ENCODE data around the gene SPTBN1. TPM values are rescaled to one million over a fixed set of nuclear protein-coding genes. Genes with fewer than 3 reads are reported as not detected.

SPTBN1 gene
- total RNA-seq, 1 donor from 2014 or later = 108 TPM

DNA sequence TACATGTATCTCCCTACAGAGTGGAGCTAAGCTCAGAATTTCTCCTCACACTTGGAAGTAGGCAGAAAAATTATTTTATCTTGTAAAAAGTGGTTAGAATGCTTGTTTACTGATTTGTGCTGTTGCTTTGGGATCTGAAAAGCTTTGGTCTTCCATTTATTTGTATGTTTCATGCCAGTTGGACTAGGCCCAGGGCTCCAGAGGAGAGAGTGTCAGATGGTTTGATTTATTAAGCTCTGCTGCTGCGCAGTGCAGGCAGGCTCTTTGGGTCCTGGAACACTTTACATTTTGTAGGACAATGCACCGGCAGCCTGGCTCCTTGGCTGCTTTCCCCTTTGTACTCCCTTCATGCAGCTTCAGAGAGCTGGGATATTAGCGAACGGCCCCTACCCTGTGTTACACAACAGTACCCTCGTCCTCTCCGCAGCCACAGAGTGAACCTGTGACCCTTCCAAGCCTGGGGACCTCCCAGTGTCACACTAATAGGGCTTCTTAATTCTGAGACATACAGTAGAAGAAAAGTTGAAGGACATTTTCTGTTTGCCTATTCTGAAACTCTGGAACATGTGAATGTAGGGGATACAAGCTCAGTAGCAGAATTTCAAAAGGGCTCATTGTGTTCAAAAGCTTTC is 210.6 kb downstream of the SPTBN1 start:
- peak; percentile 74 for ATAC-seq
- peak; percentile 85 for DNase-seq (ENCODE audit: low spot score)

DNA sequence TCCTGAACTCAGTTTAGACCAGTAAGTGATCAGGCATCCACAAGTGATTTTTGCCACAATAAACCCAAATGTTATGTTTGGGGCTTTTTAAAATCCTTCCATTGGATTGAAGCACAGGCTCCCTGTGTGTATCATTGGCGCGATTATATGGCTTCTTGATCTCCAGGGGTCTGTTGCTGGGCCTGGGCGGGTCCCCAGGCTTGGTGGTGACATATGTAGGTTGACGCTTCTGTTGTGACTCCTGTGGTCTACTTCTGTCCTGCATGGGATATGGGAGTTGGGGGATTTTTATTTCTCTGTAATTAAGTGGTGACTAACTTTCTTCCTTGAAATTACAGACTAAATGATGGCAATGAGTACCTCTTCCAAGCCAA is 211.1 kb downstream of the SPTBN1 start:
- ATAC-seq = no peak
- DNase-seq (ENCODE audit: low spot score) = no peak

DNA sequence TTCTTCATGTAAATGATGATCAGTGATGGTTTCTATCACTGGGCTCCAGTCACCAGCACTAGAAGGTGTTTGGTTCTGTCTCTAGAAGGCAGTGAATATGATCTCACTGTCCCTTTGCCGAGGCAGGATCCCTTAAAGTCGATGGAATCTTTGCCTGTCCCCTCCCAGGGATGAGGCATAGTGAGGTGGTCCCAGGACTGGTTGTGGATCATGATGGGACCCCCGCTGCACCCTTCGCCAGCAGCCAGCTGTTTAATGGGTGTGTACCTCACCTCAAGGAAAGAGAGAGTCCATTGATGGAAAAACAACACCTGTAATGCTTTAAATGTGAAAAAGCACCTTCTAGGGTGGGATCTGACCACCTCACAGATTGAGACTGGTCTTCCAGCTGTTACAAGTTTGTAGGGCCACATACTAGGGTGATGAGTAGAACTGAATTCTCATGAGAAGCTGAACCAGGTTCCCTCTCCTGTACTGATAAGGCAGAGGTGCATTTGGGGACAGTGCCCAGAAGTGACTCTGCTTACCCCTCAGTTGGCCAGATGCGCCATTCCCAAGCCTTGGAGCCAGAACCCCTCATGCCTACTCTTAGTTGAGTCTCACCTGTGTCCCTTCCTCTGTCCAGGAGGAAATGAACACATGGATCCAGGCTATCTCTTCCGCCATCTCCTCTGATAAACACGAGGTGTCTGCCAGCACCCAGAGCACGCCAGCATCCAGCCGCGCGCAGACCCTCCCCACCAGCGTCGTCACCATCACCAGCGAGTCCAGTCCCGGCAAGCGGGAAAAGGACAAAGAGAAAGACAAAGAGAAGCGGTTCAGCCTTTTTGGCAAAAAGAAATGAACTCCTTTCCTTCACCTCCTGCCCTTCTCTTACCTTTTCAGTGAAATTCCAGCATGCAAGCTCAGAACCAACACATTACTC is 211.9 kb downstream of the SPTBN1 start:
- ATAC-seq = peak; percentile 7
- DNase-seq (ENCODE audit: low spot score) = no peak

DNA sequence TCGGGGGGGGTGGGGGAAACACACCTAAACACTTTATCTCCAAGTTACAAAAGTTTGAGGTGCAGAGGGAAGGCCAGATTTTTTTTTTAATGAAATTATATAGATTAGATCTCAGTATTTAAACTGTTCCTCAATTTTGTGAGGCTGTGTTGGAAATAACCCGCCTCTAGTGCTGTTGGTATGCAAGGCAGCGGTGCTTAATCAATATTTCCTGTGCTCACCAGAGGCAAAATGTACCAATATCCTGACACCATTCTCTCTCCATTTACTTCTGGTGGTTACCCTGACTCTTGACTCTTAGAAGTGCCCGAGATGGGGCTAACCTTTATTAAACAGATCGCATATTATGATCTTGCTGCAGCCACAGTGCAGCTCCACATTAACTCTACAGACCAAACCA is 212.6 kb downstream of the SPTBN1 start:
- no peak for ATAC-seq

DNA sequence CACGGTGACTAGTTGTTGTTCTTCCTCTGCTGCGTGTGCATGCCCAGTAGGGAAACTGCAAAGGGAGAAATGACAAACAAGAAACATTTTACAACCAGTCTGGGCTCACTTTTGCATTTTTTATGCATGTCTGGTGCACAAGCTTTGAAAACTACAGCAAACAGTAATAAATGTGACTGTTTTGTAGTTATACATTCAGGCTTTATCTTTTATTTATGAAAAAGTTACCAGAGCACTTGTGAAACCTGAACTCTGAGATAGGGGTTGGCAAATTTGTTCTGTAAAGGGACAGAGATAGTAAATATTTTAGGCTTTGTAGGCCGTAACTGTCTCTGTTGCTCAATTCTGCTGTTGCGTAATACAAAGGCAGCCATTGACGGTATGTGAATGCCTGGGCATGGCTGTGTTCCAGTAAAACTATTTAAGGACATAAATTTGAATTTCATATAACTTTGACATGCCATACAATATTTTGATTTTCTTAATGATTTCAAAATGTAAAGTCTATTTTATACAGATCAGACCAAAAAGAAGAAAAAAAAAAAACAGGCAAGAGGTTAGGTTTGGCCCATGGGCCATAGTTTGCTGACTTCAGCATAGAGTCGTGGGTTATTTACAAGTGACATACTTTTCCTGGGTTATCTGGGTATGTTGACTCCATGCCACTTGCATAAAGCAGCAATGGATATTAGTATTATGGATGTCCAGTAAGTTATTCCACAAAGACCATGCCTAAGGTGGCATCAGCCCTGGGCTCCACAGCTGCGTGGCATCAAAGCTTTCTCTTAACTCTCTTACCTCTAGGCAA is 213.8 kb downstream of the SPTBN1 start:
- ATAC-seq (peak; percentile 46), DNase-seq (ENCODE audit: low spot score) (peak; percentile 82)

More for the DNA sequence above, 212.6 kb downstream of the SPTBN1 start:
- DNase-seq (ENCODE audit: low spot score) = no peak

DNA sequence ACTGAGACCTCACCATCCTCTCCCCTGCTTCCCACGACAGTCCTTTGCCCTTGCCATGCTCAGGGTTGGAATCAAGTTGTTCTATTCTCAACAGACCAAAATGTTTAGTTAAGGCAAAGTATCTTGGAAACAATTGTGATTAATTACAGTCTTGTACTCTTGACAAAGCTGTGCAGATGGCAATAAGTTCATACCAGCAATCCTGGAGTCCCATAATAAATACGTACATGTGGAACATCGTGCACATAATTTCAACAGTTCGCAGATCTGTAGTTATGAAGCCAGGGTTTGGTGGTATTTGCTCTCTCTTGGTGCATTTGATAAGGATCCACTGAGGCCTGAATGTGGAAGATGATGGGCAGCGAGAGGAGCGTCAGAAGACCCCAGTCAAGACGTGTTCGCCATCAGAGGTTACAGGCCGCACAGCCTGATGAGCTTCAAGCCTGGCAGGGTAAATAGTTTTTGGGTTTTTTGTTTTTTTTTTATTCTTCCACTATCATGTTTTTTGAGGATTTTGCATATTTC is 214.4 kb downstream of the SPTBN1 start:
- ATAC-seq = no peak
- DNase-seq (ENCODE audit: low spot score) = no peak

DNA sequence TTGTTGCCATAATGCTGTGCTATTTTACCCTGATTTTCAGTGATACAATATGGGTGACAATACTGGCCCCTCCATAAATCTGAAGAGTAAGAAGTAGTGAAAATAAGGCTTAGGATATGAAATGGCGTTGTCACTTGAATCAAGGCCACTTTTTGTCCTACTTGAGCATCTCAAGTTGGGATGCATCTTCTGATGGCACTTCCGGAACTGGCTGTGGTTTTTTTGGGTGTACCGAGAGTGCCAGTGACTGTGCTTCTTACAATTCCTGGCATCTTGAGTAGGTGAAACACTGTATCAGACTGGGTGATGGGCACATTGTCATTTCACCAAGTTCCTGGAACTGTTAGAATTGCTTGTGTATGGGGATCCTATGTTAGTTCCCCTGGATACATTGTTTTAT is 214.9 kb downstream of the SPTBN1 start:
- ATAC-seq (no peak), DNase-seq (ENCODE audit: low spot score) (no peak)

DNA sequence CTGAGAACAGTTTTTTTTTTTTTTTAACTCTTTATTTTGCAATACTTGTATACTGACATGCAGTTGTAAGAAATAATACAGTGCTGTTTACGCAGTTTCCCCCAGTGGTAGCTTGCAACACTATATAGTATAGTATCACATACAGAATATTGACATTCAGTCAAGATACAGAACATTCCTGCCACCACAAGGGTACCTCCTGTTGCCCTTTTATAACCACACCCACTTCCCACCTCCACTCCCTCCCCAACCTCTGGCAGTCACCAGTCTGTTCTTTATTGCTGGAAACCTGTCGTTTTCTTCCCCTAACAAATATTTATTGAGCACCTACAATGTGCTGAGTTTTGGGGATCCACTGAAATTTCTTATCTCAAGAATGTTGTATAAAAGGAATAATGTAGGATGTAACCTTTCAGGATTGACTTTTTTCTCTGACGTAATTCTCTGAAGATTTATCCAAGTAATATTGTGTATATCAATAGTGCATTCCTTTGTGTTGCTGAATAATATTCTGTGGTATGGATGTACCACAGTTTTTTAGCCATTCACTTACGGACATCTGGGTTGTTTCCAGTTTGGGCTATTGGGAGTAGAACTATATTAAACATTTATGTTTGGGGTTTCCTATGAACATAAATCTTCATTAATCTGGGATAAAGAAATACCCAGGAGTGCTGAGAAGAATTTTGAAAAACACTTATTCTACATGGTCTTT is 215.9 kb downstream of the SPTBN1 start:
- DNase-seq (ENCODE audit: low spot score) (no peak), ATAC-seq (no peak)

DNA sequence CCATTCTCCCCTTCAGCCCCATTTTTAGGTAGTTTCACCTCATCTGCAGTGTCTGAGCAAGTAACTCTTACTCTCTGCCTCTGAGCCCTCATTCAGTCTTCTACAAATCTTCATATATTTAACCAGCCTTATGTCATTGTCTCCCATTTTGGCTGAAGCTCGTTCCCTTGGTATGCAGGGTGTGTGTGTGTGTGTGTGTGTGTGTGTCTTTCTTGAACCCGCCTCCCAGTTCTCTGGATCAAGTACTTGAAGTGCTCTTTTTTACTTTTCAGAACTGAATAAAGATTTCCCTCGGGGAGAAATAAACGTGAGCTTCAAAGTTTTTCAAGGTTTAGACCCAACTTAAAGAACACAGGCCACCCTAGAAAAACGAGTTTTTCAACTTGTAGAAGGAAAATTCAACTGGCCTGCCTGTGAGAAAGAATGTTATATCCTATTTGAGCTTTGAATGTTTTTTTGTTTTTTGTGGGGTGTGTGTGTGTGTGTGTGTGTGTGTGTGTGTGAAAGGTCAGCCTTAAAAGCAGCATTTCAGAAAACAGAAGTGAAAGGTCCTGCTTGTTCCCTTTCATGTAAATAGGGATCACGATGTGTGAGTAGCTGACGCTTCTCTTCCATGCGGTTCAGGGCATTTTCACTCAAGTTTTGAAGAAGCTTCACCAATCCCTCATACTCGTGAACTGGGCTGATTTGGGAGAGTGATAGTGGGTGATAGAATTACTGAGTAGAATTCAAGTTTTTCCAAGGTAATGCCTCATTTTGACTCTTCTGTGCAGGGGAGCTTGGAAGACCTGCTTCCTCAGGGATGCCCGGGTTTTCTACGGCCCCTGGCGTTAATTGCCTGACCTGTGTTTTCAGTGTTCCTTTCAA is 216.7 kb downstream of the SPTBN1 start:
- ATAC-seq (peak; percentile 39), DNase-seq (ENCODE audit: low spot score) (no peak)

DNA sequence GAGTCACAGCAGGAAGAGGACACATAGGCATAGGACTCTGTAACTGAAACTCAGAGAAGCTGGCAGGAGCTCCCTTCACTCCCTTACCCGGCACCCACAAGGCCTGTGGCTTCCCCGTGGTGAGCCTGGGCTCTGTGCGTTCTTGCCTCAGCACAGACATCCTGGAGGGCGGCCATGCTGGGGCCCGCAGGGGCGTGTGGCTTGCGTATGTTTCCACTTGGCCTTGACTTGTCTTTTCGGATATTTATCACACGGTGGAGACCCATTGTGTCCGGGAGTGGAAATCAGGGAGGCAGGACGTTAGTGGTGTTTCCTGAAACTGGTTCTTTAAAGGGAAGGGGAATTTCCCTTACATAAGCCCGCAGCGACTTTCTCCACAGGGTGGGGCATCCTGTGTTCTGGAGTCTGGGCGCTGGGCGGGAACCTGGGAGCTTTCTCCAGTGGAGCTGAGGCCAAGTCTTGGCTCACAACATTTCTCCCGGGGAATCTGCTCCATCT is 217.4 kb downstream of the SPTBN1 start:
- ATAC-seq (peak; percentile 45), DNase-seq (ENCODE audit: low spot score) (peak; percentile 60)

DNA sequence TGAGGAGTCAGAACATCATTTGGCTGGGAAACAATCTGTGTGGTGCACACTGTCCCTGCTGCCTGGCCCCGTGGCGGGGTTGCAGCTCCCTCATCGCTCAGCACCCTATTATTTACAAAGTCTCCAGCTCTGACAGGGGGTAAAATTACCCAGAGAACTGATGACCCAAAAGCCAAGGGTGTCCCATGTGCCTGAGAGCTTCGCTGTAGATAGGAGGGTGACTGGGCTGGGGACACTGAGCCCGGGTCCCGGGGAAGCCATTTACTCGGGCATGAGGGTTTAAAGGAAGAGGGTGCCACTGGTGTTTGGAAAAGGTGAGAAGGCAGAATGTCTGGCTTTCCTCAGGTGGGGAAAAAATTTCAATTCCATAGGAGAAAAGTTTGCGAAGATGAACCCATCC is 219.2 kb downstream of the SPTBN1 start:
- DNase-seq (ENCODE audit: low spot score) (no peak), ATAC-seq (no peak)

DNA sequence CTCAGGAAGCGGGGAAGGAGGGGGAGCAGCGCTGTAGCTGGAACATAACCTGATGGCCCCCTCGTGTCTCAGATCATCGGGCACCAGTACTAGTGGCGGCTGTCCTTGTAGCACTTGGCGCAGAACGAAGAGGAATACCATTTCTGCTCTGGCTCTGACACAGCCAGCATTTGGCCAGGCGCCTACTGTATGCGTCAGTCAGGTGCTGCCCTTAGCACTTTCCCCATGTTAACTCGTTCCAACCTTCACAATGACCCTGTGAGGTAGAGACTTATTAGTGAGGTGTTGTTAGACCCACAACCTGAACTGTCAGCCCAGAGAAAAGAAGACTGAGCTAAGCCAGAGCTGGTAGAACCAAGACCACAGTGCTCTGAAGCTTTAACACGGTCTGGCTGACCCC is 219.6 kb downstream of the SPTBN1 start:
- DNase-seq (ENCODE audit: low spot score) (no peak), ATAC-seq (peak; percentile 50)

DNA sequence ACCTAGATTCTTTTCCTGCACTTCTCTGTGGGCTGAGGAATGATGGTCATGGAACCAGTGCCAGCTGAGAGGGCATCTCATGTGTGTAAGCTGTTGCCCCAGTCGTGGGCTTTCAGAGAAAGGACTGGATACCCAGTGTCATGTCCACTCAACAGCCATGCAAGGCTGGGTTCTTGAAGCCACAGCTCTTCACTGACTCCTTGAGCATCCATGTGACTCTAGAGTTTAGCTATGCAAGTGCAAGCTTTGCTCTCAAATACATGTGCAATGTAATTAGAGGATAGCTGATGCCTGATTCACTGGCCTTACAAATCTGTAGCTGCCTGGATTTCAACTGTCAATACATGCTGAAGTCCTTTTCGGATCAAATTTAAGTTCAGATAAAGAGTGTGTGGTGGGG is 220.5 kb downstream of the SPTBN1 start:
- DNase-seq (ENCODE audit: low spot score) = no peak
- no peak for ATAC-seq

DNA sequence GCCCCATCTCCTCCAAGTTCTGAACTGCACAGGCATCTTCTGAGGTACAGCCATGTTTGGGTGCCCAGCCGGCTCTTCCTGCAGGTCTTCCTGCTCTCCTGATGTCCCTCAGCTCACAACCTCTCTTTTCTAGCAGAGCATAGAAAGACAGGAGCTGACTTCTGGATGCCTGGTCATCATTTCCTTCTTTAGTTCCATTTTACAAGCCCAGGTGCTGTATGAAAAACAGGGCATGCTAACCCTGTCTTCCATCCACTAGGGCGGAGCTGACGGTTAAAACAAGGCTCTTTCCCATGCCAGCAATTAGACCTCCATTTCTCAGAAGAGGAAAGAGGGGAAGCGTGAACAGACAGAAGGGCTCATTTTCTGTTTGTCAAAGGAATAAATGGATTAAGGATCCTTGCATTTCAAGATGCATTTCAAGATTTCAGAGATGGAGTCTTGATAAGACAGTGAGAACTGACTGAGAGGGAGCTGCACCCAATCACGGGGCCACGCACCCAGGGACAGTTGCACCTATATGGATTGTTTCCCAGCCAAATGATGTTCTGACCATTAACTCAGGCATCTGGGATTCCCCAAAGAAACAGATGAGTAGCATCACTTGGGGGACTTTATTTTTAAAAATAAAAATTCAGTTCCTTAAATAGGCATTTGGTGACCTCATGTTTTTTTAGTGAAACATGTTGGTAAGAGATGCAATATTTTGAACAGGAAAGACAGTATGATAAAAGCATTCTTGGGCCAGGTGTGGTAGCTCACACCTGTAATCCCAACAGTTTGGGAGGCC is 221.5 kb downstream of the SPTBN1 start:
- DNase-seq (ENCODE audit: low spot score) = no peak
- no peak for ATAC-seq

DNA sequence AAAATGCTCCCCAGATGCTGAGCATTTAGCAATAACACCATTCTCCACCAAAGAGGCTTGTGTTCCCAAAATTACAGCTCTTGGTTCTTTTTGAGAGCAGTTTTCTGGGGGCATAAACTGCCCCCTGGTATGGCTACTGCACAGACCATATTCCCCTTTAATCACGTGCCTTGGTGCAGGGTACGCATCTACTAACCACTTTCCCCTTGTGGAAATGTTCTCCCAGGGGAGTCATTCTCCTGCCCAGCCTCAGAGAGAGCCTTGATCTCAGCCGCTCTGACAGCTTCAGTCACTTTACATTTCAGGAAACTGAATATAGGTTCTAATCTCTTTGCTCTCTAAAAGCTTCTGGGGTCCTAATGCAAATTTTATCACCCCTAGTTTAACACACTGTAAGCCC is 222.6 kb downstream of the SPTBN1 start:
- ATAC-seq = no peak

DNA sequence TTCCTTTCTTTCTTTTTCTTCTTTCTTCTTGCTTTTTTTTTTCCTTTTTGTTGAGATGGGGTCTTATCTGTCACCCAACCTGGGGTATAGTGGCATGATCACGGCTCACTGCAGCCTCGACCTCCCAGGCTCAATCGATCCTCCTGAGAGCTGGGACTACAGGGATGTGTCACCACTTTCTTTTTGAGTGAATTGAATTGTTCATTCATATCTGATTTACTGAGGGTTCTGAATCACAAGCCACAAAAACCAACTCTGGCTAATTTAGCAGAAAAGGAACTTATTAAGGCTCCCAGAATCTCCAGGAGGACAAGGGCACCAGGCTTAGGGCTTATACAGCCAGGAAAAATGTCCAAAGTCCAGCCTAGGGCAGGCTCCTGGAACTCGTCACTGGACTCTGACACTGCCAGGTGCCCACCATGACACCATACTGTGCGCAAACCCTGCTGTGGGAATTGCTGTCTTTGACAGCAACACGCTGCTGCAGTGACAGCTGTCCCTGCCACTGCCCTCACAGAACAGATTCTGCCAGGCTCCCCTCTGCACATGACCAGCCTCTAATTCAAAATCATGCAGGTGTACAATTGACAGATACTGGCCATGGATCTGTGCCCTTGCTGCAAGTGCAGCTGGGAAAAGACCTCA is 224.4 kb downstream of the SPTBN1 start:
- peak; percentile 75 for ATAC-seq
- DNase-seq (ENCODE audit: low spot score) = no peak

More for the DNA sequence above, 222.6 kb downstream of the SPTBN1 start:
- no peak for DNase-seq (ENCODE audit: low spot score)

DNA sequence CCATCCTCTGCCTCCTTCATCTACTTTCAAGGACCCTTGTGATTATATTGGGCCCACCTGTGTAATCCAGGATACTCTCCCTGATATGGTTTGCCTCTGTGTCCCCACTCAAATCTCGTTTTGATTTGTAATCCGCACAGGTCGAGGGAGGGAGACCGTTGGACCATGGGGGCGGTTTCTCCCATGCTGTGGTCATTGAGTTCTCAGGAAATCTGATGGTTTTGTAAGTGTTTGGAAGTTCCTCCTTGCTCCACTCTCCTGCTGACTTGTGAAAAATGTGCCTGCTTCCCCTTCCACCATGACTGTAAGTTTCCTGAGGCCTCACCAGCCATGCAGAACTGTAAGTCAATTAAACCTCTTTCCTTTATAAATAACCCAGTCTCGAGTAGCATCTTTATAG is 225.3 kb downstream of the SPTBN1 start:
- DNase-seq (ENCODE audit: low spot score) (no peak), ATAC-seq (no peak)

DNA sequence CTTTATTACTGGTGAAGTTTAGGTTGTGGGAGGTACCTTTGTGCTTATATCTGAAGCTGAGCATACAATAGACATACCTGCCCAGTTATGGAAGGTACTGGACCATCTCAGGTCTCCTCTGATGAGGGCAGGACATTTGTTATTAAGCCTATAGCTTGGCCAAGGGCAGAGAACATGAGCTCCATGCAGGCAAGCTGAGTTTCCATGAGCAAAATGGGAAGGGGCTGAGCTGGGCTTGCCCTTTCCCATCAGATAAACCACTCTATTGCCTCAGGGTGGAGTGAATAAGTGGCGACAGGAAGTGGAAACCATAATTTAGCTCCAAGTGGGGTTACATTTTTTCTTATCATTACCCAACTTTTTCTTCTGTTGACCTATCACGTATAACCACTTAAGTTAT is 227.5 kb downstream of the SPTBN1 start:
- ATAC-seq (no peak), DNase-seq (ENCODE audit: low spot score) (no peak)
